HFF-Myc (cell line): ENCODE results near the gene ZFPM1.

Experiments used
- DNase-seq: peaks from one replicate; pipeline ENCODE4 v3.0.0-alpha.2; 2011; ENCODE audit warnings: low read depth; ENCODE audit errors: extremely low read depth
- H3K4me3 ChIP-seq: replicated peaks from 2 replicates; pipeline ENCODE4 v1.5.1; 2011; ENCODE audit warnings: low read depth, mild to moderate bottlenecking, control low read depth, low read length
- CTCF ChIP-seq: IDR thresholded peaks from 2 replicates; pipeline ENCODE4 v1.5.1; 2012; ENCODE audit warnings: mild to moderate bottlenecking, low read depth, low read length, control low read depth; ENCODE audit errors: missing control alignments

The ZFPM1 gene

GRCh38 chr16:88476203-88476602 lies 23.1 kb downstream of the ZFPM1 start:
- no peak for TF ChIP-seq CTCF

GRCh38 chr16:88476817-88477397 lies 23.8 kb downstream of the ZFPM1 start:
- no peak for TF ChIP-seq CTCF
- no peak for DNase-seq
- H3K4me3 ChIP-seq, result no peak overlapping the region

More at GRCh38 chr16:88476203-88476602, 23.1 kb downstream of the ZFPM1 start:
- DNase-seq, result no peak
- no peak overlapping the region for H3K4me3 ChIP-seq

GRCh38 chr16:88477631-88478519 lies 24.8 kb downstream of the ZFPM1 start:
- DNase-seq, result no peak
- no peak for TF ChIP-seq CTCF
- H3K4me3 ChIP-seq, result no peak overlapping the region

GRCh38 chr16:88478889-88479792 lies 26.1 kb downstream of the ZFPM1 start:
- TF ChIP-seq CTCF, result no peak
- no peak for DNase-seq
- H3K4me3 ChIP-seq, result no peak overlapping the region

GRCh38 chr16:88479793-88480760 lies 27.0 kb downstream of the ZFPM1 start:
- no peak for TF ChIP-seq CTCF
- no peak for DNase-seq
- H3K4me3 ChIP-seq, result no peak overlapping the region
